C4-2B (cell line): Measurements from ENCODE around the gene ALG10.
"Not testable (repeated sequence)": the region's sequence is repeated elsewhere in the genome, so short reads cannot be mapped to it uniquely, and the experiment has no call there.

ENCODE experiments used
- ZFX ChIP-seq: fragments of 450-650 bp; IDR thresholded peaks from 2 replicates; pipeline ENCODE4 v1.6.1; 2017
- TF ChIP-seq, protein P1 (sequence below): fragments of 450-650 bp; conservative IDR thresholded peaks from 2 replicates; pipeline ENCODE4 v1.5.1; 2017; ENCODE audit warnings: mild to moderate bottlenecking

GRCh38 chr12:33972884-33973283, 49.4 kb upstream of the ALG10 start:
- TF ChIP-seq, protein P1, sequence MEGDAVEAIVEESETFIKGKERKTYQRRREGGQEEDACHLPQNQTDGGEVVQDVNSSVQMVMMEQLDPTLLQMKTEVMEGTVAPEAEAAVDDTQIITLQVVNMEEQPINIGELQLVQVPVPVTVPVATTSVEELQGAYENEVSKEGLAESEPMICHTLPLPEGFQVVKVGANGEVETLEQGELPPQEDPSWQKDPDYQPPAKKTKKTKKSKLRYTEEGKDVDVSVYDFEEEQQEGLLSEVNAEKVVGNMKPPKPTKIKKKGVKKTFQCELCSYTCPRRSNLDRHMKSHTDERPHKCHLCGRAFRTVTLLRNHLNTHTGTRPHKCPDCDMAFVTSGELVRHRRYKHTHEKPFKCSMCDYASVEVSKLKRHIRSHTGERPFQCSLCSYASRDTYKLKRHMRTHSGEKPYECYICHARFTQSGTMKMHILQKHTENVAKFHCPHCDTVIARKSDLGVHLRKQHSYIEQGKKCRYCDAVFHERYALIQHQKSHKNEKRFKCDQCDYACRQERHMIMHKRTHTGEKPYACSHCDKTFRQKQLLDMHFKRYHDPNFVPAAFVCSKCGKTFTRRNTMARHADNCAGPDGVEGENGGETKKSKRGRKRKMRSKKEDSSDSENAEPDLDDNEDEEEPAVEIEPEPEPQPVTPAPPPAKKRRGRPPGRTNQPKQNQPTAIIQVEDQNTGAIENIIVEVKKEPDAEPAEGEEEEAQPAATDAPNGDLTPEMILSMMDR = not testable (repeated sequence)
- TF ChIP-seq ZFX = not testable (repeated sequence)
